IPS DF 6.9 (cell line): ENCODE measurements around the gene LRRC31.

Experiments
- DNase-seq: peaks from one replicate; pipeline ENCODE4 v3.0.0-alpha.2; 2013; ENCODE audit warnings: low read depth, low spot score
- H3K27ac ChIP-seq: one replicate; pipeline ENCODE4 v1.5.1; 2013; ENCODE audit warnings: low read length, control low read depth
- H3K27me3 ChIP-seq: 2 replicates; pipeline ENCODE4 v1.6.1; 2013; ENCODE audit warnings: mild to moderate bottlenecking, low read length; ENCODE audit not compliant: control insufficient read depth, insufficient read depth
- H3K36me3 ChIP-seq: 2 replicates; pipeline ENCODE4 v1.6.1; 2013; ENCODE audit warnings: low read length; ENCODE audit not compliant: control insufficient read depth, insufficient read depth
- H3K4me1 ChIP-seq: 2 replicates; pipeline ENCODE4 v1.6.1; 2013; ENCODE audit warnings: low read length; ENCODE audit not compliant: control insufficient read depth, insufficient read depth
- H3K4me3 ChIP-seq: 2 replicates; pipeline ENCODE4 v1.5.1; 2013; ENCODE audit warnings: mild to moderate bottlenecking, low read length
- H3K9me3 ChIP-seq: 2 replicates; pipeline ENCODE4 v1.6.1; 2013; ENCODE audit warnings: low read length, inconsistent platforms; ENCODE audit not compliant: control insufficient read depth, insufficient read depth
- WGBS: extraction: QIAGEN DNeasy Blood & Tissue Kit; methylation state at CpG from one replicate; pipeline ENCODE4 v1.1.7; 2013; ENCODE audit warnings: mixed read lengths, missing lambda C conversion rate; ENCODE audit not compliant: insufficient read length, insufficient coverage; 5-methylcytosine and 5-hydroxymethylcytosine counted together

The LRRC31 gene

GRCh38 chr3:169891886-169892285, 22.2 kb upstream of the LRRC31 start:
- Histone ChIP-seq H3K4me1 (no peaks in the 10 kb centered on the region), H3K4me3 (no peak overlapping the region), H3K27ac (no peak overlapping the region), H3K36me3 (no peaks in the 10 kb centered on the region), H3K27me3 (no peaks in the 10 kb centered on the region), H3K9me3 (no peaks in the 10 kb centered on the region)
- WGBS = no CpG with 5 or more reads among the region's 7 CpGs
- DNase-seq = no peak

- Histone ChIP-seq H3K4me3 (no peak overlapping the region), H3K27me3 (no peaks in the 10 kb centered on the region), H3K27ac (no peak overlapping the region), H3K4me1 (no peaks in the 10 kb centered on the region), H3K9me3 (no peaks in the 10 kb centered on the region), H3K36me3 (no peaks in the 10 kb centered on the region)
- WGBS = no CpG with 5 or more reads among the region's 5 CpGs
- no peak for DNase-seq
These were observed 16.9 kb upstream of the LRRC31 start for GRCh38 chr3:169886671-169887070.

DNA sequence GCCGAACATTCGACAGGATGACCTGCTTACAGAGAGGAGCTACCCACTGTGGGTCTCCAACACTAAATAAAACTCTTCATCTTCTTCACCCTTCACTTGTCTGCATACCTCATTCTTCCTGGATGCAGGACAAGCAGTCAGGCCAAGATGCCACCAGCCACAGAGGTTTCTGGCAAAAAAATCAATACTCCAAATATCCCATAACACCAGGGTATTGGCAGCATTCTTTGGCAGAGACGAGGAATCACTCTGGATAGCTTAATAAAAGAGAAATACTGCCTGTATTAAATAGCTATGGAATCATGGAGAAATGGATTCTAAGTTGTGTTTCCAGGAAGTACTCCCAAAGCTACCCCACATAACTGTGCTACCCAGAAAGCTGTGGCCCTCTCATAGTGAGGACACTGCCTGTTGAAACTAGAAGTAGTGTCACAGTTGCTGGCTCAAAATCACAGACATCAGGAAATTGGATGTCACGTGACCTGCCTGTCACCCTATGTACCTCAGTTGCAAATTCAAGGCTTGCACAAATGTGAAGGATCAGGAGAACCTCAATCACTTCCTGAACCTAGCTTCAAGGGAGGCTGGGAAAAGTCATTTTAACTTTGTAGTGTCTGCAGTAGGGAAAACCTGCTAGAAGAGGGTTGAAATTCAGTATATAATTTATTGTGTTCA, 11.0 kb upstream of the LRRC31 start:
- WGBS = no CpG with 5 or more reads among the region's 4 CpGs

DNA sequence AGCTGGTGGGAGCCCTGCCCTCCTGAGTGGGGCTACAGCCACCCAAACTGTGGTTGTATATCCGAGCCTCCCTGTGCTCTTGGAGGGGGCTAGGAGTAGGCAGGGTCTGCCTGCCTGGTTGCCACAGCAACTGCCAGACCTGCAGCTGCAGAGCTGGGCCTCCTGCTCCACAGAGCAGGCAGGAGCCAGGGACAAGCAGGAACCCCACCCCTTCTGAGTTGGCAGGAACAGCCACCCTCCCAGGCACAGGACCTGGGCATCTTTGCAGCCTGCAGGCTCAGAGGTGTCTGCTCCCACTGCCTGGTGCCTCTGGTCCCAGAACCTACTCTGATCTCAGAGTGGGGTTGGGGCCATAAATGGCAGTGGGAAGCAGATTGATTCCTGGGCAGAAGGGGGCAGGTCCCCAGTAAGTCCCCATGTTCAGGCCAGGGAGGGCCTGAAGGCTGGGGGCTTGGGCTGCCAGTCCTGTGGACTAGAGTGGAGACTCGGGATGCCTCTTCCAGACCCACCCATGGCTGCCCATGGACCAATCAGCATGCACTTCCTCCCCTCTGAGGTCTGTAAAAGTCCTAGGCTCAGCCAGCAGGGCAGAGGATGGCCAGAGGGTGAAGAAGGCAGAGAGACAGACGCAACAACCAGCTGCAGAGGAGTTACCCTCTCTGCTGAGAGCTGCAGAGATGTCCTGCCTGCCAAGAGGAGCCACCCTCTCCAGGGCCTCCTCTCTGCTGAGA, 10.3 kb upstream of the LRRC31 start:
- WGBS = no CpG with 5 or more reads among the region's 3 CpGs
- H3K36me3 ChIP-seq = no peaks in the 10 kb centered on the region
- no peaks in the 10 kb centered on the region for H3K27me3 ChIP-seq
- DNase-seq = no peak
- no peak overlapping the region for H3K4me3 ChIP-seq
- H3K27ac ChIP-seq = no peak overlapping the region
- H3K4me1 ChIP-seq = peaks cover 1% of the 10 kb centered on the region; the same call in 1 of the 2 replicates
- no peaks in the 10 kb centered on the region for H3K9me3 ChIP-seq

More for the DNA sequence above, 11.0 kb upstream of the LRRC31 start:
- DNase-seq = no peak
- Histone ChIP-seq H3K9me3 (no peaks in the 10 kb centered on the region), H3K4me3 (no peak overlapping the region), H3K4me1 (peaks cover 1% of the 10 kb centered on the region; the same call in 1 of the 2 replicates), H3K27ac (no peak overlapping the region), H3K27me3 (no peaks in the 10 kb centered on the region), H3K36me3 (no peaks in the 10 kb centered on the region)

DNA sequence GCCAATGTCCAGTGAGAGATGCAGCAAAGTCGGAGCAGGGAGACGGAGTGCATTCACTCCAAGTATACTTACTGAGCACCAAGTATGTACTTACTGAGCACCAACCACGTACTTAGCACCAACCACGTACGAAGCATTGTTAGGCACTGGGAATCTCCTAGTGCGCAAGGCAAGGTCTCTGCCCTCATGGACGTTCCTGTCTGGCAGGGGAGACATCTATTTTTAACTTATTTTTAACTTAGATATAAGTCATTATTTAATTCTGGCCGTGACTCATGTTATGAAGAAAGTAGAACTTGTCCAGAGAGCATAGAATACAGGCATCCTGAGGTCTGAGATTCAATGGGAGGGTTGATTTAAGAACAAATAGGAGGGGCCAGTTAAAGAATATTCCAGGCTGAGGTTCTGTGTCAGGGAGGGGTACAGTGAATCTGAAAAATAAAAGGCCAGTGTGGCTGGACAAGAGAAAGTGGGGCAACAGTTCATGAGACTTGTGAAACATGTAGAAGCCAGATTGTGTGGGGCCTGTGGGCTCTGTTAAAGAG, 9.3 kb upstream of the LRRC31 start:
- DNase-seq = no peak
- H3K36me3 ChIP-seq = no peaks in the 10 kb centered on the region
- H3K4me1 ChIP-seq = peaks cover 1% of the 10 kb centered on the region; the same call in 1 of the 2 replicates
- H3K27me3 ChIP-seq = no peaks in the 10 kb centered on the region
- WGBS = no CpG with 5 or more reads among the region's 8 CpGs
- no peaks in the 10 kb centered on the region for H3K9me3 ChIP-seq
- no peak overlapping the region for H3K4me3 ChIP-seq
- no peak overlapping the region for H3K27ac ChIP-seq

GRCh38 chr3:169871129-169871886, 1.6 kb upstream of the LRRC31 start:
- no peaks in the 10 kb centered on the region for H3K36me3 ChIP-seq
- no CpG with 5 or more reads among the region's 2 CpGs for WGBS
- no peak for DNase-seq
- no peak overlapping the region for H3K4me3 ChIP-seq
- no peak overlapping the region for H3K27ac ChIP-seq
- H3K4me1 ChIP-seq = no peaks in the 10 kb centered on the region
- H3K27me3 ChIP-seq = no peaks in the 10 kb centered on the region
- H3K9me3 ChIP-seq = no peaks in the 10 kb centered on the region

GRCh38 chr3:169868369-169868768, 1.4 kb downstream of the LRRC31 start:
- no peak overlapping the region for H3K27ac ChIP-seq
- H3K4me3 ChIP-seq = no peak overlapping the region
- H3K4me1 ChIP-seq = no peaks in the 10 kb centered on the region
- H3K36me3 ChIP-seq = no peaks in the 10 kb centered on the region
- no peaks in the 10 kb centered on the region for H3K9me3 ChIP-seq
- no peak for DNase-seq
- no peaks in the 10 kb centered on the region for H3K27me3 ChIP-seq
- no CpG with 5 or more reads among the region's 2 CpGs for WGBS

DNA sequence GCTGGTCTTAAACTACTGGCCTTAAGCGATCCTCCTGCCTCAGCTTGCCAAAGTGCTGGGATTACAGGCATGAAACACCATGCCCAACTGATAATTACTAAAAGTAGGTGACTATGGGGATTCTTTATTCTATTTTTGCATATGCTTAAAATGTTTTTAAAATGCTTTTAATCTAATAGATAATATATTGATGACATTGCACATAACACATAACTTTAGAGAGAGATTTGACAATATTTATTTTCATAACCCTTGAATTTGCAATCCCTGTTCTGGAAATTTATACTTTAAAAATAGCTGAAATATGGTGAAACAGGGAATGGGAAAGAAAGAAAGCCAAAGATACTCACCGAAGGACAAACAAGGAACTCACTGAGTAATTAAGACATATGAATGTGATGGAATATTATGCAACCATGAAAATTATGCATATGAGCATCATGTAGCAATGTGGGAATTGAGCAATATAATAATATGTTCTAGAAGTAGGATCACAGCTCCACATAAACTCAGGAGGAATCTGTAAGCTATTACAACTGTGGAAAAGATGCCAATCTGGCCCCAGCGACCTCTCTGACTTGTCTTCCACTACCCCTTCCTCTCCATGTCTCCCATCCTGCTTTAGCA, 2.0 kb downstream of the LRRC31 start:
- Histone ChIP-seq H3K9me3 (no peaks in the 10 kb centered on the region), H3K4me1 (no peaks in the 10 kb centered on the region), H3K36me3 (no peaks in the 10 kb centered on the region), H3K27ac (no peak overlapping the region), H3K4me3 (no peak overlapping the region), H3K27me3 (no peaks in the 10 kb centered on the region)
- no CpG with 5 or more reads among the region's 3 CpGs for WGBS
- DNase-seq = no peak

DNA sequence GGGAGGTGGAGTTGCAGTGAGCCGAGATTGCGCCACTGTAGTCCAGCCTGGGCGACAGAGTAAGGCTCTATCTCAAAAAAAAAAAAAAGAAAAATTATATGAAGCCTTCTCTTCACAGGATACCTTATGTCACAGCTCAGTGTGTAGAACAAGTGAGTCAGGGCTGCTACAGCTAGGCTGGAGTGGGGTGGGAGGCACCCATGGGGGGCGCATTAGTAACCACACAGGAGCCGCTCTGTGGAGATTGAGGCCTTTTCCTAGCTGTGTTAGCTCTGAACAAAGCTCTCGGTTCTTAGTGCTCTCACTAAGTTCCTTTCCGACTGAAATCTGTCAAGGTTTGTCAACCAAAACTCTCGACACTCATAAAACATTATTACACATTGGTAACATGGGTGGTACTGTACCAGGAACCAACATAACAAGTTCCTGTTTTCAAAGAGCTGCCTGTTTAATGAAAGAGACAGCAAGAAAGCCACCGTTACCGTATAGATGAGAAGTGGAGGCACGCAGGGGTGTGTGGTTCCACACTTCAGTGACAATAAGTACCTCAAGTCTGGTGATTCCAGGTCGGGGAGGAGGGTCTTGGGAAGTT, 4.5 kb downstream of the LRRC31 start:
- Histone ChIP-seq H3K4me1 (no peaks in the 10 kb centered on the region; the same call in 1 of the 2 replicates), H3K27ac (no peak overlapping the region), H3K4me3 (no peak overlapping the region), H3K27me3 (no peaks in the 10 kb centered on the region), H3K9me3 (no peaks in the 10 kb centered on the region), H3K36me3 (no peaks in the 10 kb centered on the region)
- DNase-seq = no peak
- WGBS = no CpG with 5 or more reads among the region's 12 CpGs

- Histone ChIP-seq H3K27me3 (no peaks in the 10 kb centered on the region), H3K4me1 (no peaks in the 10 kb centered on the region; the same call in 1 of the 2 replicates), H3K27ac (no peak overlapping the region), H3K4me3 (no peak overlapping the region), H3K9me3 (no peaks in the 10 kb centered on the region), H3K36me3 (no peaks in the 10 kb centered on the region)
- WGBS = no CpG with 5 or more reads among the region's 2 CpGs
- no peak for DNase-seq
These were observed 5.5 kb downstream of the LRRC31 start for GRCh38 chr3:169864270-169864669.
